A549 treated with GW870086 at 1 μM for 4 hours (cell line): Measurements from ENCODE around the gene ADRB1. TPM values are rescaled to one million over a fixed set of nuclear protein-coding genes. Genes with fewer than 3 reads are reported as not detected.

Source experiments
- total RNA-seq: library from RNA; stranded (reverse); fragments of 200-300 nt; extraction: Qiagen RNA extraction; gene quantifications from 5 replicates; pipeline ENCODE4 v1.2.3, GENCODE V29; 2022; ENCODE audit warnings: low read depth

The ADRB1 gene
- 0.62 to 1.6 TPM (median 1.1 TPM) in 5 replicates for total RNA-seq

DNA sequence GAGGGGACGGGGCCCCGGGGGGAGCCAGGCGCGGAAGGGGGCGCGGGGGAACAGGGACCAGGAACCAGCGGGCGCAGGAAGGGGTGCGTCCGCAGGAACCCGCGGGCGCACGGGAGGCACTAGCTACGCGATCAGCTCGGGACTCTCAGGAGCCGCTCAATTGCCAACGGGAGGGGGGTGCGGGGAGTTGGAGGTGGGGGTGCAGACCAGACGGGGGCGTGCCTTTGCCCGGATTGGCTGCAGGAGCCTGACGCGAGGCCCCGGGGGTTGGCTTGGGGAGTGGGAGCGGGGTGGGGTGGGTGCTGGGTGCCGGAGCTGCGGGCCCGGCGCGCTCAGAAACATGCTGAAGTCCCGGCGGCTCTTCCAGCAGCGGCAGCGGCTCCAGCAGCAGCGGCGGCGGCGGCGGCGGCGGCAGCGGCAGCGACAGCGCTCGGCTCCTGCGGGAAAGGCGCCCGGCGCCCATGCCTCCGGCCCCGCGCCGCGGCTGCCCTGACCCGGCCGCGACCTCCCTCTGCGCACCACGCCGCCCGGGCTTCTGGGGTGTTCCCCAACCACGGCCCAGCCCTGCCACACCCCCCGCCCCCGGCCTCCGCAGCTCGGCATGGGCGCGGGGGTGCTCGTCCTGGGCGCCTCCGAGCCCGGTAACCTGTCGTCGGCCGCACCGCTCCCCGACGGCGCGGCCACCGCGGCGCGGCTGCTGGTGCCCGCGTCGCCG lies at the start of gene ADRB1:
TSS of gene ADRB1 (plus strand) at position 335 of the 715 bp plus-strand sequence. CDS start at position 602, 267 bp downstream.

Other genes starting within 250 kb of the ADRB1 start
- 8.7 to 10.4 TPM (median 10.0 TPM) in 5 replicates for gene DCLRE1A, start 189.8 kb upstream of the ADRB1 start, total RNA-seq
- gene NHLRC2, start 189.2 kb upstream of the ADRB1 start, total RNA-seq = 4.8 to 8.2 TPM (median 5.9 TPM) in 5 replicates
- gene CCDC186, start 130.3 kb downstream of the ADRB1 start, total RNA-seq = 2.8 to 6.2 TPM (median 5.4 TPM) in 5 replicates
- not detected in 5 replicates for gene TDRD1, start 135.5 kb downstream of the ADRB1 start, total RNA-seq
- gene VWA2, start 195.4 kb downstream of the ADRB1 start, total RNA-seq = 0.05 TPM in 1 of 5 replicates, not detected in the others